ENCODE results near the gene SLC35B1.

- TF ChIP-seq CTCF (IDR thresholded peaks at IDR 0.05) (no peak), POLR2AphosphoS5 (IDR thresholded peaks at IDR 0.05; ENCODE audit: insufficient read depth in 1 of 2, low read depth in 1 of 2) (no peak), POLR2A (IDR thresholded peaks at IDR 0.05) (no peak)
Measured at GRCh38 chr17:49748223-49748622, 40.5 kb upstream of the SLC35B1 start.

All from vagina (tissue), 2 donors.